Stimulated activated CD8-positive, alpha-beta memory T cell treated with anti-CD3 and anti-CD28 coated beads, Interleukin-7, amount 100 ng/mL, for 24 hours (primary cell): ENCODE results near the gene SBF2.

Source experiments
- DNase-seq: peaks from one replicate; pipeline ENCODE4 v3.0.0-alpha.2; 2020; ENCODE audit warnings: low read depth

SBF2 gene

GRCh38 chr11:9806946-9807687 is 486.9 kb downstream of the SBF2 start:
- DNase-seq: no peak

GRCh38 chr11:9804419-9804902 is 489.6 kb downstream of the SBF2 start:
- no peak for DNase-seq

- no peak for DNase-seq
Observed at GRCh38 chr11:9803685-9804418, 490.2 kb downstream of the SBF2 start.

- DNase-seq: no peak
Observed at GRCh38 chr11:9802291-9802861, 491.6 kb downstream of the SBF2 start.

GRCh38 chr11:9799886-9800285 is 494.1 kb downstream of the SBF2 start:
- DNase-seq: no peak

- DNase-seq: no peak
Observed at GRCh38 chr11:9797300-9797699, 496.7 kb downstream of the SBF2 start.

- no peak for DNase-seq
Observed at GRCh38 chr11:9796854-9797253, 497.2 kb downstream of the SBF2 start.

GRCh38 chr11:9796266-9796665 is 497.8 kb downstream of the SBF2 start:
- DNase-seq: no peak

- DNase-seq: no peak
Observed at GRCh38 chr11:9790703-9791102, 503.3 kb downstream of the SBF2 start.

- no peak for DNase-seq
Observed at GRCh38 chr11:9789910-9790309, 504.1 kb downstream of the SBF2 start.

- no peak for DNase-seq
Observed at GRCh38 chr11:9787981-9788521, 506.0 kb downstream of the SBF2 start.

- DNase-seq: no peak
Observed at GRCh38 chr11:9787260-9787659, 506.8 kb downstream of the SBF2 start.

GRCh38 chr11:9784602-9785315 is 509.3 kb downstream of the SBF2 start:
- DNase-seq: no peak

- DNase-seq: no peak
Observed at GRCh38 chr11:9783986-9784385, 510.0 kb downstream of the SBF2 start.

- no peak for DNase-seq
Observed at GRCh38 chr11:9780929-9781328, 513.1 kb downstream of the SBF2 start.

- DNase-seq: no peak
Observed at GRCh38 chr11:9777525-9777924, 516.5 kb downstream of the SBF2 start.

GRCh38 chr11:9777066-9777465 is 517.0 kb downstream of the SBF2 start:
- DNase-seq: no peak

GRCh38 chr11:9776203-9776602 is 517.8 kb downstream of the SBF2 start:
- no peak for DNase-seq

- DNase-seq: no peak
Observed at GRCh38 chr11:9775398-9775779, 518.6 kb downstream of the SBF2 start.

- no peak for DNase-seq
Observed at GRCh38 chr11:9774591-9775397, 519.2 kb downstream of the SBF2 start.

- no peak for DNase-seq
Observed at GRCh38 chr11:9774109-9774508, 519.9 kb downstream of the SBF2 start.
